ENCODE results near the gene ARHGEF26. TPM values are rescaled to one million over a fixed set of nuclear protein-coding genes. Genes with fewer than 3 reads are reported as not detected.
"Not testable (repeated sequence)": the region's sequence is repeated elsewhere in the genome, so short reads cannot be mapped to it uniquely, and the experiment has no call there.

Gene ARHGEF26, protein sequence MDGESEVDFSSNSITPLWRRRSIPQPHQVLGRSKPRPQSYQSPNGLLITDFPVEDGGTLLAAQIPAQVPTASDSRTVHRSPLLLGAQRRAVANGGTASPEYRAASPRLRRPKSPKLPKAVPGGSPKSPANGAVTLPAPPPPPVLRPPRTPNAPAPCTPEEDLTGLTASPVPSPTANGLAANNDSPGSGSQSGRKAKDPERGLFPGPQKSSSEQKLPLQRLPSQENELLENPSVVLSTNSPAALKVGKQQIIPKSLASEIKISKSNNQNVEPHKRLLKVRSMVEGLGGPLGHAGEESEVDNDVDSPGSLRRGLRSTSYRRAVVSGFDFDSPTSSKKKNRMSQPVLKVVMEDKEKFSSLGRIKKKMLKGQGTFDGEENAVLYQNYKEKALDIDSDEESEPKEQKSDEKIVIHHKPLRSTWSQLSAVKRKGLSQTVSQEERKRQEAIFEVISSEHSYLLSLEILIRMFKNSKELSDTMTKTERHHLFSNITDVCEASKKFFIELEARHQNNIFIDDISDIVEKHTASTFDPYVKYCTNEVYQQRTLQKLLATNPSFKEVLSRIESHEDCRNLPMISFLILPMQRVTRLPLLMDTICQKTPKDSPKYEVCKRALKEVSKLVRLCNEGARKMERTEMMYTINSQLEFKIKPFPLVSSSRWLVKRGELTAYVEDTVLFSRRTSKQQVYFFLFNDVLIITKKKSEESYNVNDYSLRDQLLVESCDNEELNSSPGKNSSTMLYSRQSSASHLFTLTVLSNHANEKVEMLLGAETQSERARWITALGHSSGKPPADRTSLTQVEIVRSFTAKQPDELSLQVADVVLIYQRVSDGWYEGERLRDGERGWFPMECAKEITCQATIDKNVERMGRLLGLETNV
- 10 to 100 TPM in 4 of 8 experiments, 1 to 10 TPM in 4; 1.5 to 56.3 (median 7.8) TPM for total RNA-seq

- WGBS, 10 experiments, result 0 to 5% (median 1%) methylated on average over 1 to 14 of the region's 66 CpGs; no CpG with 5 or more reads in 4 of the 10 experiments
- peak; percentile 79 to 91 (median 86) for ATAC-seq (replicated peaks in 6 of 8)
- in situ Hi-C loops (cut with MboI; ENCODE audit: low pct_unique_long_range_greater_than_20kb in 2 of 9, low sequenced_read_pairs in 9 of 9, unreplicated experiment in 9 of 9), result no loop called here
- Histone ChIP-seq H3K4me3 (peak within 1 kb of the TSS; percentile 59 to 85 (median 71)), H3K27ac (no peak within 1 kb of the TSS), H3K4me1 (replicated peaks in 1 of 2) (peaks cover 4 to 11% of the 10 kb centered on the region in 2 donors)
Observed at GRCh38 chr3:154120961-154121700, at the start of gene ARHGEF26. ARHGEF26 (plus strand) TSS chr3:154121390; CDS start chr3:154121993, 603 bp downstream.

DNA sequence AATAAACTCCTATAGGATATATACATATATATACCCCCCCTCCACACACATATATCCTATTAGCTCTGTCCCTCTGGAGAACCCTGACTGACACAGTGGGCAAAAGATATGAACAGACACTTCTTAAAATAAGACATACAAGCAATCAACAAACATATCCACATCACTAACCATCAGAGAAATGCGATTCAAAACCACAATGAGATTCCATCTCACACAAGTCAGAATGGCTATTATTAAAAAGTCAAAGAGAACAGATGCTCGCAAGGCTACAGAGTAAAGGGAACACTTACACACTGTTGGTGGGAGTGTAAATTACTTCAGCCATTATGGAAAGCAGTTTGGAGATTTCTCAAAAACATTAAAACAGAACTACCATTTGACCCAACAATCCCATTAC lies 46.2 kb upstream of the ARHGEF26 start:
- no peak overlapping the region for H3K4me3 ChIP-seq
- 20 to 100% (median 94%) methylated on average over 1 to 2 of the region's 2 CpGs; no CpG with 5 or more reads in 5 of the 10 experiments for WGBS, 10 experiments
- H3K4me1 ChIP-seq (replicated peaks in 1 of 2), result no peaks in the 10 kb centered on the region
- ATAC-seq (replicated peaks in 6 of 8), result no peak
- in situ Hi-C loops (cut with MboI; ENCODE audit: low pct_unique_long_range_greater_than_20kb in 2 of 9, low sequenced_read_pairs in 9 of 9, unreplicated experiment in 9 of 9), result loop anchor here in 1 of 9 experiments (25.0 kb wide), 1 partner anchor 162 kb away; no protein-coding TSS in a partner anchor
- no peak overlapping the region for H3K27ac ChIP-seq

DNA sequence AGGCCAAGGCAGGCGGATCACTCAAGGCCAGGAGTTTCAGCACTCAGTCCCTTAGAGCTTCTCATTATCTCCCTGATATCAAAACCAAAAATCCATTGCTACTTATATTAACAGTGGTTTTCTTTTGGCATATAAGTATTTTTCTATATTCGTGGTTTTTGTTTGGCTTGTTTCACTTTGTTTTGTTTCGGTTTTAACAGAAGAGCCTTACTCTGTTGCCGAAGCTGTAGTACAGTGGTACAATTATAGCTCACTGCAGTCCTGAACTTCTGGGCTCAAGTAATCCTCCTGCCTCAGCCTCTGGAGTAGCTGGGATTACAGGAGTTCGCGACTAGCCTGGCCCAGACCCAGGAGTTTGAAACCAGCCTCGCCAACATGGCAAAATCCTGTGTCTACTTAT lies 42.5 kb upstream of the ARHGEF26 start:
- no peak for ATAC-seq (replicated peaks in 6 of 8)
- Histone ChIP-seq H3K4me1 (replicated peaks in 1 of 2) (no peaks in the 10 kb centered on the region), H3K27ac (no peak overlapping the region), H3K4me3 (no peak overlapping the region)
- WGBS, 10 experiments, result 53 to 100% (median 90%) methylated on average over 1 to 7 of the region's 7 CpGs; no CpG with 5 or more reads in 1 of the 10 experiments
- in situ Hi-C loops (cut with MboI; ENCODE audit: low pct_unique_long_range_greater_than_20kb in 2 of 9, low sequenced_read_pairs in 9 of 9, unreplicated experiment in 9 of 9), result loop anchor here in 1 of 9 experiments (25.0 kb wide), 1 partner anchor 159 kb away; no protein-coding TSS in a partner anchor

- no peak for ATAC-seq (replicated peaks in 6 of 8)
- WGBS, 10 experiments, result 35 to 100% (median 86%) methylated on average over 1 to 2 of the region's 2 CpGs; no CpG with 5 or more reads in 1 of the 10 experiments
- H3K27ac ChIP-seq, result no peak overlapping the region
- no peaks in the 10 kb centered on the region for H3K4me1 ChIP-seq (replicated peaks in 1 of 2)
- in situ Hi-C loops (cut with MboI; ENCODE audit: low pct_unique_long_range_greater_than_20kb in 2 of 9, low sequenced_read_pairs in 9 of 9, unreplicated experiment in 9 of 9), result loop anchor here in 1 of 9 experiments (25.0 kb wide), 1 partner anchor 156 kb away; no protein-coding TSS in a partner anchor
- H3K4me3 ChIP-seq, result no peak overlapping the region
Observed at GRCh38 chr3:154081305-154081704, 39.9 kb upstream of the ARHGEF26 start.

- peak in 2 of 8 experiments; percentile 30 to 35 for ATAC-seq (replicated peaks in 6 of 8)
- 0 to 100% (median 83%) methylated on average over 1 of the region's 1 CpG; no CpG with 5 or more reads in 3 of the 10 experiments for WGBS, 10 experiments
- in situ Hi-C loops (cut with MboI; ENCODE audit: low pct_unique_long_range_greater_than_20kb in 2 of 9, low sequenced_read_pairs in 9 of 9, unreplicated experiment in 9 of 9), result loop anchor here in 1 of 9 experiments (25.0 kb wide), 1 partner anchor 152 kb away; no protein-coding TSS in a partner anchor
Observed at GRCh38 chr3:154085071-154085470, 36.1 kb upstream of the ARHGEF26 start.

DNA sequence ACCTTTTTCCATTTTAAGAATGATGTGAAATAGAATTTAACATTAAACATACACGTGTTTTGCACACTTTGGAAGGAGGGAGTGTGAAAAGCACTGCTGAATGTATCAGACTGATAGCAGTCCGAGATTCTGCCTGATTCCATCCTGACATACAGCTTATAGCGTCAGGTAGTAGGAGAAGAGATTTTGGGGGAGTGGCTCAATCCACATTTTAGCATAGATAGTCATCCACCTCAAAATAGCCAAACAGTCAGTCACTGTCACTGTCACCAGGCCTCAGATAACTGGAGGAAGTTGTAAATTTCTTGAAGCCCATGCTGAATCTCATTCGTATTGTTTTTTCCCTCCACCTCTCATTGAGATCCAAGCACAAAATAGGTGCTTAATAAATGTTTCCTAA lies 35.4 kb upstream of the ARHGEF26 start:
- H3K27ac ChIP-seq, result no peak overlapping the region
- no peak overlapping the region for H3K4me3 ChIP-seq
- no peaks in the 10 kb centered on the region for H3K4me1 ChIP-seq (replicated peaks in 1 of 2)
- WGBS, 10 experiments, result 11 to 89% (median 79%) methylated on average over 1 to 4 of the region's 4 CpGs
- ATAC-seq (replicated peaks in 6 of 8), result peak in 1 of 8 experiments; percentile 24
- in situ Hi-C loops (cut with MboI; ENCODE audit: low pct_unique_long_range_greater_than_20kb in 2 of 9, low sequenced_read_pairs in 9 of 9, unreplicated experiment in 9 of 9), result loop anchor here in 1 of 9 experiments (25.0 kb wide), 1 partner anchor 152 kb away; no protein-coding TSS in a partner anchor

More at GRCh38 chr3:154085071-154085470, 36.1 kb upstream of the ARHGEF26 start:
- Histone ChIP-seq H3K27ac (no peak overlapping the region), H3K4me1 (replicated peaks in 1 of 2) (no peaks in the 10 kb centered on the region), H3K4me3 (no peak overlapping the region)

DNA sequence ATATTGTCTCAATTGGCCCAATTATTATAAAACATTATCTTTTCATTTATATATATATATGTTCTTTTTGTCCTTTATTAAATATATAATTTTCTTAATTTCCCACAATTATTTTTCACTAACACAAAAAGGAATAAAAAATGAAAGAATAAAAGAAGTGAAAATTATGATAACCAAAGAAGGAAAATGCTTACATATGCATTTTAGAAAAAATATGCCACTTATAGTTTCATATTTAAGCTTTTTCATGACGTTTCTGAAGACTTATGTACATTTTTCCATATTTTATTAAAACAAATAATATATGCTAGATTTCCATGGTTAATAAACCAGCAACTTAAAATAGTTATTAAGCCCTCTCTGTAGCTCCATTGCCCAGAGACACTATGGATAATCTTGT lies 34.9 kb upstream of the ARHGEF26 start:
- in situ Hi-C loops (cut with MboI; ENCODE audit: low pct_unique_long_range_greater_than_20kb in 2 of 9, low sequenced_read_pairs in 9 of 9, unreplicated experiment in 9 of 9), result loop anchor here in 1 of 9 experiments (25.0 kb wide), 1 partner anchor 151 kb away; no protein-coding TSS in a partner anchor
- ATAC-seq (replicated peaks in 6 of 8), result no peak
- Histone ChIP-seq H3K4me3 (no peak overlapping the region), H3K4me1 (replicated peaks in 1 of 2) (no peaks in the 10 kb centered on the region), H3K27ac (no peak overlapping the region)
- WGBS, 10 experiments, result 0 to 100% (median 75%) methylated on average over 1 of the region's 1 CpG; no CpG with 5 or more reads in 1 of the 10 experiments

- H3K4me1 ChIP-seq (replicated peaks in 1 of 2); H3K27ac ChIP-seq; H3K4me3 ChIP-seq; ATAC-seq (replicated peaks in 6 of 8): not testable (repeated sequence)
- in situ Hi-C loops (cut with MboI; ENCODE audit: low pct_unique_long_range_greater_than_20kb in 2 of 9, low sequenced_read_pairs in 9 of 9, unreplicated experiment in 9 of 9), result loop anchor here in 1 of 9 experiments (25.0 kb wide), 1 partner anchor 149 kb away; no protein-coding TSS in a partner anchor
- WGBS, 10 experiments, result 80 to 100% (median 90%) methylated on average over 1 to 4 of the region's 26 CpGs; no CpG with 5 or more reads in 6 of the 10 experiments
Observed at GRCh38 chr3:154087756-154088480, 33.3 kb upstream of the ARHGEF26 start.

DNA sequence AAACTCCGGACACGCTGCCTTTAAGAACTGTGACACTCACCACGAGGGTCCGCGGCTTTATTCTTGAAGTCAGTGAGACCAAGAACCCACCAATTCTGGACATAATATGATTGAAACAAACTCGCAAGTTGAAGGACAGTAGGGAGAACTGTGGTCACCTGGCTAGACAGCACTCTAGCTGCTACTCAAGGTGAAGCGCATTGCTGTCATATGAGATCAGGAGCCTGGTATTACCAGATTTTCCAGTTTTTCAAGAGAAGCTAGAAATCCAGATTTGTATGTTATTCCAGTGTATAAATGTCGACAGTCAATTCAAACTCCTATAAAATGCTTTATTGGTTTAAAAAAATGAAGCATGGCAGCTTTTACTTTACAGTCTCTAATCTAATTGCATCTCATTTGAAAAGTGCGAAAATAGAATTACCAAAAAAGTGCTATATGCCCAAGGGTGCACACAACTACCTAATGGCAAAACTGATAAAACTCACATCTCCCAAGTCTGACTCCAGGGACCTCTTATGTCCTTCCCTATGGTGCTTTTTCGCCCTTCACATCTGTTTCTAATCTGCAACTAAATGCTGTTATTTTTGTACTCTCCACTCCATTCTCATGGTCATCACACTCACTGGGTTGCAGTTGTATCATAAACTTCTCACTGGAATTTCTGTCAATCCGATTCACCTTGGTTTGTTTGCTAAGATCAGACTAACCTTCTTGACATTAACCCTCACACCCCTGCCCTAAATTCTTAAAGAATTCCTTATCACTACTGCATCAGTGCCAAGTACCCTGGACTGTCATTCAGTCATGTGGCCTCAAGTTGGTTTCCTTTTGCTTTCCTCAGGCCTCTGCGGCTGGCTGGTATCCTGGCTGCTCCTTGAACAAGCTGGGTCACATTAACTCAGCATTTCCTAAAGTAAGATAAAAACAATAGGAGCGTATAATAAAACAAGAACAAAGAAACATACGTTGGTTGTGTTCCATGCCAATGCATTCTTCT lies 31.5 kb upstream of the ARHGEF26 start:
- in situ Hi-C loops (cut with MboI; ENCODE audit: low pct_unique_long_range_greater_than_20kb in 2 of 9, low sequenced_read_pairs in 9 of 9, unreplicated experiment in 9 of 9), result loop anchor here in 2 of 9 experiments (10.0 to 25.0 kb wide), 2 partner anchors 148 to 155 kb away; no protein-coding TSS in a partner anchor

DNA sequence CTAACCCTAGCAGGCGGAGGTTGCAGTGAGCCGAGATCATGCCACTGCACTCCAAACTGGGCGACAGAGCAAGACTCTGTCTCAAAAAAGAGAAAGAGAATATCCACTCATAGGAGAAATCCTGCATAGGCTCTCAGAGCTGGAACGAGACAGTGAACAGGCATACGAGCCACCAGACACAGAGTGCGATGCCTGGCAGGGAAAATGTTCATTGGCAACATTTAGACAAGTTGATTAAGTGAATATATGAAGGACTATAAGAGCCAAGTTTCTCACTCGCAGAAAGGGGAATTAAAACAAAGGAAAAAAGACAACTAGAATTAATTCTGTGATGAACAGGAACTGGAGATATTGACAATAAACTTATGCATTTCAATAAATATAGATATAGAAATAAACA lies 27.1 kb upstream of the ARHGEF26 start:
- WGBS, 10 experiments, result 61 to 100% (median 81%) methylated on average over 1 to 7 of the region's 7 CpGs; no CpG with 5 or more reads in 2 of the 10 experiments
- no peak for ATAC-seq (replicated peaks in 6 of 8)
- Histone ChIP-seq H3K4me1 (replicated peaks in 1 of 2) (no peaks in the 10 kb centered on the region), H3K4me3 (no peak overlapping the region), H3K27ac (no peak overlapping the region)
- in situ Hi-C loops (cut with MboI; ENCODE audit: low pct_unique_long_range_greater_than_20kb in 2 of 9, low sequenced_read_pairs in 9 of 9, unreplicated experiment in 9 of 9), result loop anchor here in 2 of 9 experiments (10.0 to 25.0 kb wide), 2 partner anchors 143 to 151 kb away; no protein-coding TSS in a partner anchor

More for the DNA sequence above, 31.5 kb upstream of the ARHGEF26 start:
- H3K4me3 ChIP-seq, result no peak overlapping the region
- ATAC-seq (replicated peaks in 6 of 8), result no peak
- no peaks in the 10 kb centered on the region for H3K4me1 ChIP-seq (replicated peaks in 1 of 2)
- H3K27ac ChIP-seq, result no peak overlapping the region
- WGBS, 10 experiments, result 42 to 93% (median 84%) methylated on average over 2 to 13 of the region's 14 CpGs

Measured in motor neuron (in vitro differentiated cells).